Stomach (tissue), 9 donors: ENCODE results near the gene FOSL2. TPM values are rescaled to one million over a fixed set of nuclear protein-coding genes. Genes with fewer than 3 reads are reported as not detected.

Source experiments
- DNase-seq, 2 donors: peaks; one replicate each; pipeline versions ENCODE4 v3.0.0 to v3.0.0-alpha.2; 2013 to 2019
- H3K27ac ChIP-seq, 5 donors: fragments of 200-600 bp in 4 of 5; sonication (generic) in 4 of 5; one replicate each; pipeline ENCODE4 v1.5.1; 2013 to 2019; ENCODE audit warnings: mild to moderate bottlenecking in 1 of 5, moderate library complexity in 1 of 5
- H3K27me3 ChIP-seq, 3 donors: fragments of 200-600 bp; sonication (generic); one replicate each; pipeline ENCODE4 v1.5.1; 2017 to 2019; ENCODE audit warnings: mixed run types in 1 of 3
- H3K36me3 ChIP-seq, 4 donors: fragments of 200-600 bp; sonication (generic); 1 replicate in 3 of 4; 2 replicates in 1 of 4; pipeline ENCODE4 v1.5.1; 2016 to 2019
- H3K4me1 ChIP-seq, 4 donors: fragments of 200-600 bp; sonication (generic); one replicate each; pipeline ENCODE4 v1.5.1; 2016 to 2019
- H3K4me3 ChIP-seq, 4 donors: fragments of 200-600 bp; sonication (generic) in 3 of 4; one replicate each; pipeline ENCODE4 v1.5.1; 2016 to 2019; ENCODE audit warnings: mild to moderate bottlenecking in 1 of 4
- H3K9me3 ChIP-seq, 4 donors: fragments of 200-600 bp; sonication (generic); one replicate each; pipeline ENCODE4 v1.5.1; 2016 to 2019
- EP300 ChIP-seq: sonication (generic); formaldehyde crosslinking; IDR thresholded peaks from one replicate; pipeline ENCODE4 v1.6.1; 2017; ENCODE audit warnings: antibody characterized with exemption
- POLR2A ChIP-seq, 4 donors: fragments of 450-650 bp; IDR thresholded peaks; one replicate each; pipeline ENCODE4 v1.6.1; 2016; ENCODE audit warnings: antibody characterized with exemption in 4 of 4, control low read depth in 2 of 4, mild to moderate bottlenecking in 1 of 4, moderate library complexity in 1 of 4
- POLR2AphosphoS5 ChIP-seq, 3 donors: sonication (generic); formaldehyde crosslinking; IDR thresholded peaks; one replicate each; pipeline ENCODE4 v1.6.1; 2016; ENCODE audit warnings: antibody characterized with exemption in 3 of 3
- WGBS, 5 donors: extraction: QIAGEN DNeasy Blood & Tissue Kit in 3 of 5; methylation state at CpG; one replicate each; pipeline versions ENCODE4 v1.1.5 to v1.1.7; 2013 to 2018; 5-methylcytosine and 5-hydroxymethylcytosine counted together
- intact Hi-C: fragments of 100-400 bp; cut with DNase I; formaldehyde crosslinking; loops from one replicate; pipeline ENCODE4 v1.15.1; 2023; ENCODE audit warnings: low total_unique reads
- polyA plus RNA-seq, 3 donors: library from polyadenylated mRNA; stranded (reverse); fragments of 200-250 nt; gene quantifications; one replicate each; pipeline ENCODE4 v1.2.3, GENCODE V29; 2013
- total RNA-seq, 5 donors: library from RNA; depleted of rRNA; stranded (reverse); fragments of >200 nt; gene quantifications; one replicate each; pipeline versions ENCODE4 v1.1.0 to v1.2.3, GENCODE V29; 2014 to 2016
- TF ChIP-seq, protein P1 (sequence below), 7 experiments: fragments of 450-650 bp in 4 of 7; fragments of 200-600 bp in 3 of 7; sonication (generic) in 3 of 7; IDR thresholded peaks; one replicate each; pipeline ENCODE4 v1.5.1; 2016 to 2019; ENCODE audit warnings: antibody characterized with exemption in 7 of 7, control low read depth in 2 of 7, mild to moderate bottlenecking in 1 of 7
- donor health status: healthy with polysubstance abuse.
- donor health status: Bipolar disorder and iron deficiency.
- donor health status: healthy.

Gene FOSL2
- total and polyA plus RNA-seq, 8 donors = 24.4 to 227 (median 71.2) TPM

DNA sequence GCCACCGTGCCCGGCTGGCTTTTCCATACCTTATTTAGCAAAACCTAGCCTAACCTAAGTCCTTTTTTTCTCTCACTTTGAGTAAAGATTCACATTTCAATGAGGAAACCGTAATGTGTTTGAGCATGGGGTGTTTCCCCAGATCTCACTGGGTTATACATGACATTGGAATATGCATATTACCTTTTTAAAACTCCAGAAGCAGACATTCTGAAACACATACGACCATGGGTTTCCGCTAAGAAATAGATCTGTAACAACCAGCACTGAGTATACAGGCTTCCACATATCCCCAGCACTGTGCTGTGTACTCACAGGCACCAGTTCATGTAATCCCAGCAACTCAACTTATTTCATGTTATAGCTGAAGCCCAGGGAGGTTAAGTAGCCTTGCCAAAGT is 41.0 kb upstream of the FOSL2 start:
- intact Hi-C loops = no loop called here
- TF ChIP-seq EP300 (no peak), POLR2A (IDR thresholded peaks at IDR 0.05) (no peak), POLR2AphosphoS5 (IDR thresholded peaks at IDR 0.05) (no peak)
- TF ChIP-seq, protein P1, sequence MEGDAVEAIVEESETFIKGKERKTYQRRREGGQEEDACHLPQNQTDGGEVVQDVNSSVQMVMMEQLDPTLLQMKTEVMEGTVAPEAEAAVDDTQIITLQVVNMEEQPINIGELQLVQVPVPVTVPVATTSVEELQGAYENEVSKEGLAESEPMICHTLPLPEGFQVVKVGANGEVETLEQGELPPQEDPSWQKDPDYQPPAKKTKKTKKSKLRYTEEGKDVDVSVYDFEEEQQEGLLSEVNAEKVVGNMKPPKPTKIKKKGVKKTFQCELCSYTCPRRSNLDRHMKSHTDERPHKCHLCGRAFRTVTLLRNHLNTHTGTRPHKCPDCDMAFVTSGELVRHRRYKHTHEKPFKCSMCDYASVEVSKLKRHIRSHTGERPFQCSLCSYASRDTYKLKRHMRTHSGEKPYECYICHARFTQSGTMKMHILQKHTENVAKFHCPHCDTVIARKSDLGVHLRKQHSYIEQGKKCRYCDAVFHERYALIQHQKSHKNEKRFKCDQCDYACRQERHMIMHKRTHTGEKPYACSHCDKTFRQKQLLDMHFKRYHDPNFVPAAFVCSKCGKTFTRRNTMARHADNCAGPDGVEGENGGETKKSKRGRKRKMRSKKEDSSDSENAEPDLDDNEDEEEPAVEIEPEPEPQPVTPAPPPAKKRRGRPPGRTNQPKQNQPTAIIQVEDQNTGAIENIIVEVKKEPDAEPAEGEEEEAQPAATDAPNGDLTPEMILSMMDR (IDR thresholded peaks at IDR 0.05) = no peak
- WGBS, 5 donors = 71 to 88% (median 81%) methylated on average over 5 of the region's 5 CpGs
- peaks cover 18 to 38% (median 24%) of the 10 kb centered on the region in 4 donors for H3K4me1 ChIP-seq
- no peak overlapping the region for H3K27ac ChIP-seq
- no peak for DNase-seq
- no peaks in the 10 kb centered on the region for H3K9me3 ChIP-seq
- H3K4me3 ChIP-seq = no peak overlapping the region
- no peaks in the 10 kb centered on the region for H3K36me3 ChIP-seq
- no peaks in the 10 kb centered on the region for H3K27me3 ChIP-seq

DNA sequence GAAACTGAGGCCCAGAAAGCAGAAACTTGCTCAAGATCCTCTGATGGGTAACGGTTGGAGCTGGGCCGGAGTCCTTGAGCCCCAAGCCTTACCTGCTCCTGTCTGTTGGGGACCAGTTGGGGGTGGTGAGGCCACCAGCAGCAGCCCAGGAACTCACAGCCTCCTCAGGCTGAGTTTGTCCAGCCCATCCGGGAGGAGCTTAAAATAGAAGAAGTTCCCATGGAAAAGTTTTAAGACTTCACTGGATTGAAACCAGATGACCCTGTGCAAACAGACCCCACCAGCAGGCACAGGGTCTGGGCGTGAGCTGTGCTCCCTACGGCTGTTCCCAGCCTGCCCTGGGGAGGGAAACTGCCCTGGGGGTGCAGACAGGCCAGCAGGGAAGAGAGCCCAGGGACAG is 40.6 kb upstream of the FOSL2 start:
- TF ChIP-seq POLR2A (IDR thresholded peaks at IDR 0.05) (no peak), EP300 (no peak), POLR2AphosphoS5 (IDR thresholded peaks at IDR 0.05) (no peak)
- TF ChIP-seq, protein P1 (IDR thresholded peaks at IDR 0.05) = no peak
- intact Hi-C loops = no loop called here
- no peaks in the 10 kb centered on the region for H3K9me3 ChIP-seq

DNA sequence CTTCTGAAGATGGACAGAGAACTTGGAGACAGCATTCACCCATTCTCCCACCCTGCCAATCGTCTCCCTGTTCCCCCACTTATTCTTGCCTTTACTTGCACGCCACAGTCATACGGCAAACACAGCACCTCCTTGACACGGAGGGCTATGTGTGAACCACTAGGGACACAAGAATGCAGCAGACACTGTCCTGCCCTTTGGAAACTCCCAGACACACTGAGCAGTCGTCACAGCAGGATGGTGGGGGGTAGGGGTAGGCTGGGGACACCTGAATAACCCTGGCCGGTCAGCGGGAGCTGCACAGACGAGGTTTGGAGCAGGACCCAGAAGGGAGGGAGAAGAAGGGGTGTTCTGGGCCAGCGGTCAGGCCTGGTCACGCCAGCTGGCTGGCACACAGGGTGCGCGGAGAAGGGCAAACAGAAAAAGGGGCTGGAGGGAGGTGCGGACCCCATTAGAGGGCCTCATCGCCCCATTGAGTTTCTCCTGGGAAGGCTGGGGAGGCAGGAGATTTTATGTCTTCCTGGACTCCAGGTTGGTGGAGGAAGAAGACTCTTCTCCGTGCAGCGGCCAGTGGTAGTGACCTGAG is 40.0 kb upstream of the FOSL2 start:
- H3K4me1 ChIP-seq = peaks cover 20 to 33% (median 26%) of the 10 kb centered on the region in 4 donors
- TF ChIP-seq EP300 = no peak
- no peak for TF ChIP-seq POLR2AphosphoS5 (IDR thresholded peaks at IDR 0.05)
- H3K4me3 ChIP-seq = no peak overlapping the region
- no peaks in the 10 kb centered on the region for H3K9me3 ChIP-seq
- H3K27me3 ChIP-seq = no peaks in the 10 kb centered on the region
- no peak for DNase-seq
- intact Hi-C loops = no loop called here
- peak overlapping the region in 1 of 5 donors; percentile 1 for H3K27ac ChIP-seq
- no peaks in the 10 kb centered on the region for H3K36me3 ChIP-seq
- WGBS, 5 donors = 84 to 90% (median 85%) methylated on average over 16 of the region's 16 CpGs

More for the DNA sequence above, 40.6 kb upstream of the FOSL2 start:
- 54 to 89% (median 83%) methylated on average over 4 to 5 of the region's 5 CpGs for WGBS, 5 donors
- peaks cover 20 to 38% (median 28%) of the 10 kb centered on the region in 4 donors for H3K4me1 ChIP-seq
- peak overlapping the region in 1 of 5 donors; percentile 1 for H3K27ac ChIP-seq
- no peak overlapping the region for H3K4me3 ChIP-seq
- H3K27me3 ChIP-seq = no peaks in the 10 kb centered on the region
- H3K36me3 ChIP-seq = no peaks in the 10 kb centered on the region
- peak in 1 of 2 donors; percentile 73 for DNase-seq

DNA sequence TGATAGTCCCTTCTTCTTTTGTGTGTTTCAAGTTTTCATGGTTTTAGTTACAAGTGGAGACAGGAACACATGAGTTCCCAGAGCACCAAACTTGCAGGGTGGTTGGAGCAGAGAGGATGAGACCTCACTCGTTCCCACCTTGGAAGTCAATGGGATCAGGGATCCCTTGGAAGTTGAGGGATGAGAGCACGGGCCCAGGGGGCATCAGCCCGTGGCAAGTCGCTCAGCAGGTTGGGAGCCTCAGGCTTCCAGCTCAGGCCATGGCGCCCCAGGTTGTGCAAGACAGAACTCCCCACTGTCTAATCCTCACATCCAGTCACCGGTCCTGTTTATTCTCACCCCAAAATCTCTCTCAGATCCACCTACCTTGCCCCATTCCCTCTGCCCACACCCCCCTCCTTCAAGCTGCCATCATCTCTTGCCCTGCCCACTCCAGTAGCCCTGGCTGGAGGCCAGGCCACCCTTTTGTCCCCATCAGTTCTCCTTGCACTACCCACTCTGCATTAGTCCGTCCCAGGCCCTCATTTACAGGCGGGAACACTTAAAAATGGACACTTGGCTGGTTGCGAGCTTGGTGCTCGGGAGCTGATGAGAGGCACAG is 37.6 kb upstream of the FOSL2 start:
- H3K36me3 ChIP-seq = no peaks in the 10 kb centered on the region
- intact Hi-C loops = no loop called here
- peak overlapping the region; percentile 69 to 87 (median 82) for H3K27ac ChIP-seq
- H3K9me3 ChIP-seq = no peaks in the 10 kb centered on the region
- no peaks in the 10 kb centered on the region for H3K27me3 ChIP-seq
- TF ChIP-seq POLR2AphosphoS5 (IDR thresholded peaks at IDR 0.05) (no peak), POLR2A (IDR thresholded peaks at IDR 0.05) (no peak), EP300 (no peak)
- TF ChIP-seq, protein P1 (IDR thresholded peaks at IDR 0.05) = no peak
- 87 to 95% (median 94%) methylated on average over 8 to 10 of the region's 10 CpGs for WGBS, 5 donors
- peaks cover 34 to 41% (median 38%) of the 10 kb centered on the region in 4 donors for H3K4me1 ChIP-seq
- no peak for DNase-seq
- no peak overlapping the region for H3K4me3 ChIP-seq
